IMR-90 (cell line): Measurements from ENCODE around the gene BCL11B. TPM values are rescaled to one million over a fixed set of nuclear protein-coding genes. Genes with fewer than 3 reads are reported as not detected.

ENCODE experiments used
- ATAC-seq: fragments of 200-7000 bp; cut with Tn5 transposase; 2 replicates; pipeline ENCODE4 v1.9.1; 2020; ENCODE audit warnings: low read depth, mild to moderate bottlenecking, moderate library complexity
- BruUV-seq: library from RNA; stranded (reverse); fragments of 400-500 nt; replicated peaks from 2 replicates; lab custom pipeline; 2021; lab: Mats Ljungman, UMichigan
- CTCF ChIA-PET: fragments of 300-600 bp; formaldehyde crosslinking; extraction: SDS; loops from one replicate; lab custom pipeline; 2021; ENCODE audit warnings: antibody characterized with exemption; lab: Yijun Ruan, JAX
- POLR2A ChIA-PET: fragments of 300-600 bp; sonication (Branson Sonifier 250); formaldehyde crosslinking; loops from one replicate; lab custom pipeline; 2022; ENCODE audit warnings: antibody characterized with exemption; ENCODE audit not compliant: unreplicated experiment; lab: Charles Lee
- DNase-seq: peaks from one replicate; pipeline ENCODE4 v3.0.0; 2013
- H2AFZ ChIP-seq: replicated peaks from 2 replicates; pipeline ENCODE3; 2013; ENCODE audit warnings: low read length, mild to moderate bottlenecking; ENCODE audit not compliant: poor library complexity
- H2AK5ac ChIP-seq: 2 replicates; pipeline ENCODE4 v1.6.1; 2013; ENCODE audit warnings: low read depth, low read length, inconsistent platforms
- H2AK9ac ChIP-seq: replicated peaks from 2 replicates; pipeline ENCODE3; 2013; ENCODE audit warnings: mild to moderate bottlenecking, low read depth, low read length, moderate library complexity; ENCODE audit not compliant: poor library complexity
- H2BK120ac ChIP-seq: 2 replicates; pipeline ENCODE4 v1.6.1; 2013; ENCODE audit warnings: low read depth, low read length, inconsistent platforms
- H2BK15ac ChIP-seq: 3 replicates; pipeline ENCODE4 v1.6.1; 2013; ENCODE audit warnings: low read depth, low read length, inconsistent platforms
- H2BK20ac ChIP-seq: 2 replicates; pipeline ENCODE4 v1.6.1; 2013; ENCODE audit warnings: low read depth, mild to moderate bottlenecking, inconsistent platforms, low read length, moderate library complexity
- H2BK5ac ChIP-seq: 2 replicates; pipeline ENCODE4 v1.6.1; 2013; ENCODE audit warnings: mild to moderate bottlenecking, low read depth, low read length, inconsistent platforms; ENCODE audit not compliant: poor library complexity, severe bottlenecking
- H3K14ac ChIP-seq: replicated peaks from 2 replicates; pipeline ENCODE4 v1.6.1; 2013; ENCODE audit warnings: low read depth, low read length, inconsistent platforms
- H3K18ac ChIP-seq: 2 replicates; pipeline ENCODE4 v1.6.1; 2013; ENCODE audit warnings: low read depth, low read length, control low read depth
- H3K23ac ChIP-seq: 2 replicates; pipeline ENCODE4 v1.6.1; 2013; ENCODE audit warnings: low read depth, low read length, inconsistent platforms
- H3K27ac ChIP-seq: 2 replicates; pipeline ENCODE4 v1.5.1; 2013; ENCODE audit warnings: mild to moderate bottlenecking, control low read depth, low read length; ENCODE audit not compliant: insufficient read depth
- H3K27me3 ChIP-seq: 2 replicates; pipeline ENCODE4 v1.6.1; 2013; ENCODE audit warnings: low read length; ENCODE audit not compliant: control insufficient read depth, insufficient read depth
- H3K36me3 ChIP-seq: 2 replicates; pipeline ENCODE4 v1.6.1; 2013; ENCODE audit warnings: low read length, mixed read lengths; ENCODE audit not compliant: control insufficient read depth, insufficient read depth
- H3K4ac ChIP-seq: 2 replicates; pipeline ENCODE4 v1.6.1; 2013; ENCODE audit warnings: low read depth, low read length, inconsistent platforms
- H3K4me1 ChIP-seq: 2 replicates; pipeline ENCODE4 v1.6.1; 2013; ENCODE audit warnings: low read length, mixed read lengths; ENCODE audit not compliant: control insufficient read depth, insufficient read depth
- H3K4me2 ChIP-seq: 2 replicates; pipeline ENCODE4 v1.6.1; 2013; ENCODE audit warnings: low read depth, mild to moderate bottlenecking, control low read depth, low read length, moderate library complexity
- H3K4me3 ChIP-seq: 2 replicates; pipeline ENCODE4 v1.5.1; 2013; ENCODE audit warnings: low read depth, mild to moderate bottlenecking, control low read depth, low read length, moderate library complexity; ENCODE audit not compliant: insufficient read depth
- H3K56ac ChIP-seq: 2 replicates; pipeline ENCODE4 v1.6.1; 2013; ENCODE audit warnings: low read length, inconsistent platforms; ENCODE audit not compliant: insufficient read depth; ENCODE audit errors: extremely low read depth
- H3K79me1 ChIP-seq, 2 experiments: 2 replicates each; pipeline ENCODE4 v1.6.1; 2013; ENCODE audit warnings: low read length in 2 of 2, inconsistent platforms in 1 of 2, low read depth in 1 of 2
- H3K9ac ChIP-seq: 2 replicates; pipeline ENCODE4 v1.6.1; 2013; ENCODE audit warnings: low read depth, low read length, control low read depth
- H3K9me1 ChIP-seq: 2 replicates; pipeline ENCODE4 v1.6.1; 2013; ENCODE audit warnings: low read length, inconsistent platforms; ENCODE audit not compliant: insufficient read depth
- H3K9me3 ChIP-seq: 2 replicates; pipeline ENCODE4 v1.6.1; 2013; ENCODE audit warnings: low read length; ENCODE audit not compliant: control insufficient read depth, insufficient read depth
- H4K20me1 ChIP-seq: 2 replicates; pipeline ENCODE4 v1.6.1; 2013; ENCODE audit warnings: low read length, inconsistent platforms; ENCODE audit not compliant: insufficient read depth
- H4K5ac ChIP-seq: 2 replicates; pipeline ENCODE4 v1.6.1; 2013; ENCODE audit warnings: mild to moderate bottlenecking, low read depth, low read length, control low read depth
- H4K8ac ChIP-seq, 2 experiments: 2 replicates each; pipeline ENCODE4 v1.6.1; 2013; ENCODE audit warnings: low read depth in 2 of 2, low read length in 2 of 2, control low read depth in 1 of 2, inconsistent platforms in 1 of 2
- H4K91ac ChIP-seq: 2 replicates; pipeline ENCODE4 v1.6.1; 2013; ENCODE audit warnings: low read depth, low read length, inconsistent platforms; ENCODE audit not compliant: insufficient read depth
- MAZ ChIP-seq: IDR thresholded peaks from 2 replicates; pipeline ENCODE4 v1.6.1; 2012; ENCODE audit warnings: low read depth, mild to moderate bottlenecking, low read length, improper control_type of control experiment, moderate library complexity, borderline replicate concordance
- MXI1 ChIP-seq: IDR thresholded peaks from 2 replicates; pipeline ENCODE4 v1.6.1; 2012; ENCODE audit warnings: low read depth, mild to moderate bottlenecking, low read length, moderate library complexity, borderline replicate concordance
- NFE2L2 ChIP-seq: fragments of 150-350 bp; IDR thresholded peaks from 2 replicates; pipeline ENCODE4 v1.6.1; 2016; ENCODE audit warnings: low read depth, mild to moderate bottlenecking, low read length
- POLR2A ChIP-seq: IDR thresholded peaks from 2 replicates; pipeline ENCODE4 v1.6.1; 2012; ENCODE audit warnings: mild to moderate bottlenecking, low read depth, low read length
- RAD21 ChIP-seq: IDR thresholded peaks from 2 replicates; pipeline ENCODE4 v1.6.1; 2012; ENCODE audit warnings: low read length, improper control_type of control experiment
- RFX5 ChIP-seq: IDR thresholded peaks from 2 replicates; pipeline ENCODE4 v1.8.0; 2012; ENCODE audit warnings: low read depth, mild to moderate bottlenecking, low read length, moderate library complexity
- WGBS, 2 experiments: methylation state at CpG; one replicate each; pipeline versions ENCODE4 v1.1.5 to v1.1.7; 2013; ENCODE audit warnings: missing lambda C conversion rate in 2 of 2; ENCODE audit not compliant: insufficient read length in 1 of 2; ENCODE audit errors: extremely low coverage in 2 of 2; 5-methylcytosine and 5-hydroxymethylcytosine counted together
- dilution Hi-C: fragments of 300-500 bp; cut with HindIII; formaldehyde crosslinking; loops from one replicate; pipeline ENCODE4 v1.14.3; 2018; ENCODE audit warnings: low sequenced_read_pairs; ENCODE audit not compliant: unreplicated experiment
- in situ Hi-C: fragments of 300-500 bp; cut with MboI; formaldehyde crosslinking; loops from 3 replicates; pipeline ENCODE4 v1.14.3; 2019; ENCODE audit warnings: low sequenced_read_pairs, inconsistent platforms, mixed read lengths
- intact Hi-C: fragments of 100-400 bp; cut with micrococcal nuclease; formaldehyde crosslinking; loops from 2 replicates; pipeline ENCODE4 v1.10.0; 2022
- polyA plus RNA-seq, 3 experiments: library from polyadenylated mRNA; depleted of rRNA; stranded (reverse); fragments of >200 nt; gene quantifications; 2 replicates each; pipeline ENCODE4 v1.2.3, GENCODE V29; 2012; ENCODE audit warnings: low replicate concordance in 1 of 3
- total RNA-seq: library from RNA; depleted of rRNA; stranded (reverse); fragments of >200 nt; gene quantifications from 2 replicates; pipeline ENCODE4 v1.2.3, GENCODE V29; 2012
- TF ChIP-seq, protein P1 (sequence below): fragments of 150-350 bp; IDR thresholded peaks from 2 replicates; pipeline ENCODE4 v1.6.1; 2016; ENCODE audit warnings: low read depth, mild to moderate bottlenecking, low read length, moderate library complexity, borderline replicate concordance
- TF ChIP-seq, protein P2 (sequence below): conservative IDR thresholded peaks from 2 replicates; pipeline ENCODE4 v1.5.1; 2012; ENCODE audit warnings: mild to moderate bottlenecking, low read depth, low read length, improper control_type of control experiment
- TF ChIP-seq, protein P3 (sequence below): fragments of 150-350 bp; IDR thresholded peaks from 2 replicates; pipeline ENCODE4 v1.6.1; 2017; ENCODE audit warnings: mild to moderate bottlenecking, antibody characterized with exemption, low read length, low read depth

Gene BCL11B
- total and polyA plus RNA-seq, 2 of the 4 experiments (the other 2 are of a cell fraction): under 0.01 TPM; not detected in 1

DNA sequence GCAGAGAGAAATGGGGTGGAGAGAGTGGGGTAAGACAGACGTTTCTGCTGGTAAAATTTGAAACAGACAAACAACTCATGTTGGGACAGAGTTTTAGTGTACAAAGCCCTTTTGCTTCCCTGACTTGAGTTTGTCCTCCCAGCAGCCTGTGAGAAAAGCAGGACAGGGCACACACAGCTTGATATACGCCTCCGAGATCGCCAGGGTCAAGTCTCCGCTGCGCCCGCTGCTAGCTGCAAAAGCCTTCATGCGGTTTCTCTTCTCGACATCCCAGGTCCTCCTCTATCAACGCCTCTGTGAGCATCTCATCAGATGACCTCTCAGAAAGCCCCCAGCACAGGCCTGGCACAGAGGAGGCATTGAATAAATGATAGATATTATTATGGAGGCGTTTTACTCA lies 9.4 kb upstream of the BCL11B start:
- TF ChIP-seq RAD21: no peak
- TF ChIP-seq MAZ: no peak
- TF ChIP-seq POLR2A: no peak
- TF ChIP-seq, protein P1, sequence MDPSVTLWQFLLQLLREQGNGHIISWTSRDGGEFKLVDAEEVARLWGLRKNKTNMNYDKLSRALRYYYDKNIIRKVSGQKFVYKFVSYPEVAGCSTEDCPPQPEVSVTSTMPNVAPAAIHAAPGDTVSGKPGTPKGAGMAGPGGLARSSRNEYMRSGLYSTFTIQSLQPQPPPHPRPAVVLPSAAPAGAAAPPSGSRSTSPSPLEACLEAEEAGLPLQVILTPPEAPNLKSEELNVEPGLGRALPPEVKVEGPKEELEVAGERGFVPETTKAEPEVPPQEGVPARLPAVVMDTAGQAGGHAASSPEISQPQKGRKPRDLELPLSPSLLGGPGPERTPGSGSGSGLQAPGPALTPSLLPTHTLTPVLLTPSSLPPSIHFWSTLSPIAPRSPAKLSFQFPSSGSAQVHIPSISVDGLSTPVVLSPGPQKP: no peak
- TF ChIP-seq, protein P2, sequence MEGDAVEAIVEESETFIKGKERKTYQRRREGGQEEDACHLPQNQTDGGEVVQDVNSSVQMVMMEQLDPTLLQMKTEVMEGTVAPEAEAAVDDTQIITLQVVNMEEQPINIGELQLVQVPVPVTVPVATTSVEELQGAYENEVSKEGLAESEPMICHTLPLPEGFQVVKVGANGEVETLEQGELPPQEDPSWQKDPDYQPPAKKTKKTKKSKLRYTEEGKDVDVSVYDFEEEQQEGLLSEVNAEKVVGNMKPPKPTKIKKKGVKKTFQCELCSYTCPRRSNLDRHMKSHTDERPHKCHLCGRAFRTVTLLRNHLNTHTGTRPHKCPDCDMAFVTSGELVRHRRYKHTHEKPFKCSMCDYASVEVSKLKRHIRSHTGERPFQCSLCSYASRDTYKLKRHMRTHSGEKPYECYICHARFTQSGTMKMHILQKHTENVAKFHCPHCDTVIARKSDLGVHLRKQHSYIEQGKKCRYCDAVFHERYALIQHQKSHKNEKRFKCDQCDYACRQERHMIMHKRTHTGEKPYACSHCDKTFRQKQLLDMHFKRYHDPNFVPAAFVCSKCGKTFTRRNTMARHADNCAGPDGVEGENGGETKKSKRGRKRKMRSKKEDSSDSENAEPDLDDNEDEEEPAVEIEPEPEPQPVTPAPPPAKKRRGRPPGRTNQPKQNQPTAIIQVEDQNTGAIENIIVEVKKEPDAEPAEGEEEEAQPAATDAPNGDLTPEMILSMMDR: no peak
- TF ChIP-seq NFE2L2: no peak
- no peak for TF ChIP-seq RFX5
- TF ChIP-seq, protein P3, sequence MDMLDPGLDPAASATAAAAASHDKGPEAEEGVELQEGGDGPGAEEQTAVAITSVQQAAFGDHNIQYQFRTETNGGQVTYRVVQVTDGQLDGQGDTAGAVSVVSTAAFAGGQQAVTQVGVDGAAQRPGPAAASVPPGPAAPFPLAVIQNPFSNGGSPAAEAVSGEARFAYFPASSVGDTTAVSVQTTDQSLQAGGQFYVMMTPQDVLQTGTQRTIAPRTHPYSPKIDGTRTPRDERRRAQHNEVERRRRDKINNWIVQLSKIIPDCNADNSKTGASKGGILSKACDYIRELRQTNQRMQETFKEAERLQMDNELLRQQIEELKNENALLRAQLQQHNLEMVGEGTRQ: no peak
- no peak for TF ChIP-seq MXI1
- no peak overlapping the region for H2AK5ac ChIP-seq
- DNase-seq: no peak
- H4K5ac ChIP-seq: no peak overlapping the region
- no peak overlapping the region for H3K23ac ChIP-seq
- no peak overlapping the region for H2AK9ac ChIP-seq
- no peaks in the 10 kb centered on the region for H4K20me1 ChIP-seq
- no peak overlapping the region for H3K14ac ChIP-seq
- no peak overlapping the region for H2BK15ac ChIP-seq
- no peak overlapping the region for H2BK5ac ChIP-seq
- ChIA-PET POLR2A (no interaction called here), CTCF (no interaction called here)
- H3K4me1 ChIP-seq: no peaks in the 10 kb centered on the region
- H2BK120ac ChIP-seq: no peak overlapping the region
- H3K4ac ChIP-seq: no peak overlapping the region
- no peaks in the 10 kb centered on the region for H3K9me3 ChIP-seq
- in situ Hi-C loops (no loop called here), intact Hi-C loops (no loop called here), dilution Hi-C loops (no loop called here)
- no peak overlapping the region for H4K8ac ChIP-seq
- no peak for ATAC-seq
- H3K4me3 ChIP-seq: no peak overlapping the region
- peaks cover 4% of the 10 kb centered on the region for H3K27me3 ChIP-seq
- no peak overlapping the region for H2BK20ac ChIP-seq
- BruUV-seq: no TSS peak
- no peaks in the 10 kb centered on the region for H3K79me1 ChIP-seq
- H3K9me1 ChIP-seq: no peaks in the 10 kb centered on the region
- WGBS, 2 experiments: 46% methylated on average over 3 of the region's 11 CpGs; no CpG with 5 or more reads in 1 of the 2 experiments
- H3K18ac ChIP-seq: no peak overlapping the region
- no peak overlapping the region for H3K56ac ChIP-seq
- H4K91ac ChIP-seq: no peak overlapping the region
- no peak overlapping the region for H2AFZ ChIP-seq
- no peak overlapping the region for H3K4me2 ChIP-seq
- no peaks in the 10 kb centered on the region for H3K36me3 ChIP-seq
- no peak overlapping the region for H3K9ac ChIP-seq
- H3K27ac ChIP-seq: no peak overlapping the region
